ENCODE measurements around the gene PLCL2.

- TF ChIP-seq CTCF (IDR thresholded peaks at IDR 0.05): no peak
- no peak for TF ChIP-seq POLR2A (IDR thresholded peaks at IDR 0.05)
Measured at GRCh38 chr3:16916840-16917239, 32.1 kb downstream of the PLCL2 start.
